ENCODE data around the gene BCKDHA. TPM values are rescaled to one million over a fixed set of nuclear protein-coding genes. Genes with fewer than 3 reads are reported as not detected.

BCKDHA gene
- polyA plus RNA-seq, 1 of the 3 experiments (the other 2 are of a cell fraction) = 30.9 TPM

- TF ChIP-seq USF1 (IDR thresholded peaks at IDR 0.05; ENCODE audit: borderline replicate concordance, low read depth) = no peak
Measured at GRCh38 chr19:41428481-41428859, 30.9 kb downstream of the BCKDHA start (continued).

GRCh38 chr19:41430922-41431321, 33.3 kb downstream of the BCKDHA start:
- POLR2A ChIA-PET = no interaction called here
- DNase-seq = no peak
- Histone ChIP-seq H2AFZ (ENCODE audit: low read depth) (no peak overlapping the region), H4K20me1 (ENCODE audit: insufficient read depth) (no peaks in the 10 kb centered on the region), H3K79me2 (ENCODE audit: insufficient read depth) (no peaks in the 10 kb centered on the region), H3K9me3 (no peaks in the 10 kb centered on the region), H3K27me3 (ENCODE audit: insufficient read depth) (no peaks in the 10 kb centered on the region), H3K4me2 (no peak overlapping the region), H3K9me2 (no peaks in the 10 kb centered on the region), H3K9ac (no peak overlapping the region), H3K27ac (ENCODE audit: low read depth in 2 of 2, low read length in 1 of 2) (no peak overlapping the region), H3K4me3 (ENCODE audit: low read depth in 2 of 2, low read length in 1 of 2) (no peak overlapping the region), H3F3A (replicated peaks; ENCODE audit: insufficient read depth) (peaks cover 6% of the 10 kb centered on the region), H3K4me1 (ENCODE audit: control insufficient read depth in 1 of 2, insufficient read depth in 2 of 2, low read depth in 1 of 2, low read length in 1 of 2) (peaks cover 0 to 7% of the 10 kb centered on the region in 2 experiments; a peak in 1 of 4 replicates), H3K36me3 (replicated peaks in 1 of 2; ENCODE audit: control insufficient read depth in 1 of 2, insufficient read depth in 2 of 2, low read length in 1 of 2) (peaks cover 4 to 9% of the 10 kb centered on the region in 2 experiments)
- no peak for TF ChIP-seq MXI1 (IDR thresholded peaks at IDR 0.05; ENCODE audit: low read depth, low read length)
- TF ChIP-seq NFIC (IDR thresholded peaks at IDR 0.05; ENCODE audit: borderline replicate concordance) = no peak
- no peak for TF ChIP-seq MEF2A (IDR thresholded peaks at IDR 0.05; ENCODE audit: borderline replicate concordance, low read depth)
- no peak for TF ChIP-seq IRF3 (IDR thresholded peaks at IDR 0.05; ENCODE audit: low read depth, low read length)
- TF ChIP-seq RAD21 (IDR thresholded peaks at IDR 0.05; ENCODE audit: low read length) = no peak
- TF ChIP-seq TCF12 (IDR thresholded peaks at IDR 0.05) = no peak
- WGBS (ENCODE audit: low lambda C conversion rate) = 100% methylated on average over 3 of the region's 6 CpGs
- CTCF ChIA-PET = interaction anchor here (1.0 to 1.8 kb wide), 4 partner anchors 8 to 111 kb away, joined by 3 to 8 read pairs (median 3); partner anchors contain the start of gene DMAC2

GRCh38 chr19:41431426-41432386, 34.1 kb downstream of the BCKDHA start:
- H3K79me2 ChIP-seq (ENCODE audit: insufficient read depth) = no peaks in the 10 kb centered on the region
- H3K9ac ChIP-seq = no peak overlapping the region
- no peaks in the 10 kb centered on the region for H3K9me3 ChIP-seq
- no peak overlapping the region; a peak in 1 of 4 replicates for H3K4me3 ChIP-seq (ENCODE audit: low read depth in 2 of 2, low read length in 1 of 2)
- H3K4me1 ChIP-seq (ENCODE audit: control insufficient read depth in 1 of 2, insufficient read depth in 2 of 2, low read depth in 1 of 2, low read length in 1 of 2) = peaks cover 0 to 7% of the 10 kb centered on the region in 2 experiments; a peak in 1 of 4 replicates
- ChIA-PET CTCF (interaction anchor here (1.0 to 1.8 kb wide), 5 partner anchors 8 to 112 kb away, joined by 3 to 8 read pairs (median 3); partner anchors contain the start of gene DMAC2), POLR2A (no interaction called here)
- H3K27ac ChIP-seq (ENCODE audit: low read depth in 2 of 2, low read length in 1 of 2) = no peak overlapping the region
- peak; percentile 33 for TF ChIP-seq CTCF (IDR thresholded peaks at IDR 0.05)
- TF ChIP-seq REST (IDR thresholded peaks at IDR 0.05; ENCODE audit: low read depth, low read length) = no peak
- peak; percentile 31; the same call in 1 of the 2 replicates for TF ChIP-seq RAD21 (IDR thresholded peaks at IDR 0.05; ENCODE audit: low read length)
- H3K4me2 ChIP-seq = no peak overlapping the region
- H3F3A ChIP-seq (replicated peaks; ENCODE audit: insufficient read depth) = peaks cover 6% of the 10 kb centered on the region
- H2AFZ ChIP-seq (ENCODE audit: low read depth) = no peak overlapping the region
- peaks cover 4 to 9% of the 10 kb centered on the region in 2 experiments for H3K36me3 ChIP-seq (replicated peaks in 1 of 2; ENCODE audit: control insufficient read depth in 1 of 2, insufficient read depth in 2 of 2, low read length in 1 of 2)
- H3K27me3 ChIP-seq (ENCODE audit: insufficient read depth) = no peaks in the 10 kb centered on the region
- 89% methylated on average over 20 of the region's 23 CpGs for WGBS (ENCODE audit: low lambda C conversion rate)
- DNase-seq = no peak
- H4K20me1 ChIP-seq (ENCODE audit: insufficient read depth) = no peaks in the 10 kb centered on the region
- no peaks in the 10 kb centered on the region for H3K9me2 ChIP-seq
